Measurements from ENCODE around the gene TNFRSF12A. TPM values are rescaled to one million over a fixed set of nuclear protein-coding genes. Genes with fewer than 3 reads are reported as not detected.
A peak's percentile ranks its signal among the peaks of the same experiment; 100 is the strongest.

Gene TNFRSF12A
- total and polyA plus RNA-seq, 9 of the 15 experiments (the other 6 are each of a cell fraction or from before 2014, with no cell fraction given): 0.41 to 61.8 (median 26.5) TPM

GRCh38 chr16:3035972-3036725 lies 16.0 kb downstream of the TNFRSF12A start:
- Histone ChIP-seq H3K36me3 (ENCODE audit: control insufficient read depth, insufficient read depth, low read length) (no peaks in the 10 kb centered on the region), H3K27ac (ENCODE audit: extremely low read depth, low read depth, low read length) (no peak overlapping the region), H3K4me2 (ENCODE audit: insufficient read depth, low read length) (no peak overlapping the region), H2AFZ (ENCODE audit: low read depth, low read length) (no peak overlapping the region), H3K9me3 (replicated peaks; ENCODE audit: control insufficient read depth, insufficient read depth, low read depth, low read length) (no peaks in the 10 kb centered on the region), H3K79me2 (ENCODE audit: control insufficient read depth, insufficient read depth, low read length) (no peaks in the 10 kb centered on the region), H3K4me1 (replicated peaks in 1 of 2; ENCODE audit: control insufficient read depth in 2 of 2, insufficient read depth in 2 of 2, low read length in 2 of 2) (peaks cover 0 to 21% of the 10 kb centered on the region in 2 experiments; a peak in 4 of 5 replicates), H4K20me1 (replicated peaks; ENCODE audit: control insufficient read depth, insufficient read depth, low read length) (peaks cover 11% of the 10 kb centered on the region), H3K27me3 (ENCODE audit: control insufficient read depth in 2 of 2, insufficient read depth in 2 of 2, low read length in 2 of 2) (peaks cover 56 to 78% of the 10 kb centered on the region in 2 experiments), H3K9me1 (ENCODE audit: control insufficient read depth, insufficient read depth, low read length) (no peaks in the 10 kb centered on the region), H3K9ac (ENCODE audit: insufficient read depth in 1 of 2, low read depth in 2 of 2, low read length in 2 of 2) (peak overlapping the region in 1 of 2 experiments; percentile 71; a peak in 2 of 4 replicates), H3K4me3 (no peak overlapping the region)
- FAIRE-seq (no peak), DNase-seq (ENCODE audit: extremely low read depth in 1 of 4, low spot score in 3 of 4) (no peak), ATAC-seq (no peak)
- intact Hi-C loops (cut with micrococcal nuclease): no loop called here
- ChIA-PET CTCF (ENCODE audit: low intra/inter-chr PET ratio) (no interaction called here), POLR2A (interaction anchor here (1.1 to 1.2 kb wide), 2 partner anchors 11 to 15 kb away, joined by 4 to 7 read pairs; no protein-coding TSS in a partner anchor)
- in situ Hi-C loops (cut with MboI): no loop called here
- TF ChIP-seq ZBTB7A (IDR thresholded peaks at IDR 0.05; ENCODE audit: borderline replicate concordance, control insufficient read depth, low read depth, low read length): 0 out of 2 replicates have a peak, but pooled peaks have one; percentile 24
- TF ChIP-seq POLR2H (tag; IDR thresholded peaks at IDR 0.05; ENCODE audit: low read depth): no peak
- 0 out of 2 replicates have a peak, but pooled peaks have one; percentile 19 for TF ChIP-seq ZNF263 (CRISPR knock-in tag; IDR thresholded peaks at IDR 0.05; ENCODE audit: borderline replicate concordance)
- TF ChIP-seq, protein P1, sequence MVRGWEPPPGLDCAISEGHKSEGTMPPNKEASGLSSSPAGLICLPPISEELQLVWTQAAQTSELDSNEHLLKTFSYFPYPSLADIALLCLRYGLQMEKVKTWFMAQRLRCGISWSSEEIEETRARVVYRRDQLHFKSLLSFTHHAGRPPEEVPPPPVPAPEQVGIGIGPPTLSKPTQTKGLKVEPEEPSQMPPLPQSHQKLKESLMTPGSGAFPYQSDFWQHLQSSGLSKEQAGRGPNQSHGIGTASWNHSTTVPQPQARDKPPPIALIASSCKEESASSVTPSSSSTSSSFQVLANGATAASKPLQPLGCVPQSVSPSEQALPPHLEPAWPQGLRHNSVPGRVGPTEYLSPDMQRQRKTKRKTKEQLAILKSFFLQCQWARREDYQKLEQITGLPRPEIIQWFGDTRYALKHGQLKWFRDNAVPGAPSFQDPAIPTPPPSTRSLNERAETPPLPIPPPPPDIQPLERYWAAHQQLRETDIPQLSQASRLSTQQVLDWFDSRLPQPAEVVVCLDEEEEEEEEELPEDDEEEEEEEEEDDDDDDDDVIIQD (CRISPR knock-in tag; IDR thresholded peaks at IDR 0.05): no peak
- 3% methylated on average over 15 of the region's 40 CpGs for WGBS (ENCODE audit: insufficient coverage, low coverage, missing lambda C conversion rate)
- no TSS peak for BruUV-seq (replicated peaks)

All from K562 (cell line).